CMK (cell line): ENCODE data around the gene SRC.

Experiments used
- DNase-seq: peaks from one replicate; pipeline ENCODE4 v3.0.0-alpha.2; 2010; ENCODE audit warnings: low read depth

The SRC gene

DNA sequence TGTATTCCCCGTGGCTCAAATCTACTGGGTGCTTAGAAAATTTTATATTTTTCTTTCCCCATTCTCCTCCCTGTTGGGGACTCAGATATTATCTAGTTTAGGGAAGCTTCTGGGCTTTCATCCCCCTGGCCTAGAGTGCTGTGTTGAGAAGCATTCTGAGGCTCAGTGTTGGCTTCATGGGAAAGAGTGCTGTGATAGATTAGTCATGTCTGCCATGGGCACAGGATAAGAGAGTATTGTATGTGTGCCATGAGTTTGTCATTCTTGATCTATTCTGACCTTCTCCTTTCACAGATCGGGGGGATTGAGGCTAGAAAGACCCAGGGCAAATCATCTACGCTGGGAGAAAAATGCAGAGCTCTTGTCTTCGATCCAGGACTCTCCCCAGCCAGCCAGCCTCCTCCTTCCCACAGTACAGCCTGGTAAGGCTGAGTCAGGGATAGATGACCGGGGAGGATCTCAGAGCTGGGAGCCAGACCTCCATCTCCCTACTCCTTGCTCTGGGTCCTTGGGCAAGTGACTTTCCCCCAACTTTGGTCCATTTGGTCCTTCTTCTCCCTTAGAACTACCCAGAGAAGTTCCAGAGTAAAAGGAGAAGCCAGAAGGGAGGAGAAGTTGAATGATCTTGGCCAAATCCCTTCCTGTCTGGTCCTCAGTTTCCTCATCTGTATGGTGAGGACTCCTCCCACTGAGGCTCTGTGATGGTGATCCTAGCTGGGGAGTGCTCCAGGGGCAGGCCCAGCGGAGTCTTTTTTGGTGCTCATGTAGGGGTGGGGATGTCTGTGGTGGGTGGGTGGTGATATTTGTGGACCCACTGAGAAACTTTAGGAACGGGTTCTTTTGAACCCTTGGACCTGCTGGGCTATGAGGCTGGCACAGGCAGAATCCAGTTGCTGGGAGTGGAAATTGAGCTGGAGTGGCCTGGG is 5.0 kb downstream of the SRC start:
- no peak for DNase-seq

DNA sequence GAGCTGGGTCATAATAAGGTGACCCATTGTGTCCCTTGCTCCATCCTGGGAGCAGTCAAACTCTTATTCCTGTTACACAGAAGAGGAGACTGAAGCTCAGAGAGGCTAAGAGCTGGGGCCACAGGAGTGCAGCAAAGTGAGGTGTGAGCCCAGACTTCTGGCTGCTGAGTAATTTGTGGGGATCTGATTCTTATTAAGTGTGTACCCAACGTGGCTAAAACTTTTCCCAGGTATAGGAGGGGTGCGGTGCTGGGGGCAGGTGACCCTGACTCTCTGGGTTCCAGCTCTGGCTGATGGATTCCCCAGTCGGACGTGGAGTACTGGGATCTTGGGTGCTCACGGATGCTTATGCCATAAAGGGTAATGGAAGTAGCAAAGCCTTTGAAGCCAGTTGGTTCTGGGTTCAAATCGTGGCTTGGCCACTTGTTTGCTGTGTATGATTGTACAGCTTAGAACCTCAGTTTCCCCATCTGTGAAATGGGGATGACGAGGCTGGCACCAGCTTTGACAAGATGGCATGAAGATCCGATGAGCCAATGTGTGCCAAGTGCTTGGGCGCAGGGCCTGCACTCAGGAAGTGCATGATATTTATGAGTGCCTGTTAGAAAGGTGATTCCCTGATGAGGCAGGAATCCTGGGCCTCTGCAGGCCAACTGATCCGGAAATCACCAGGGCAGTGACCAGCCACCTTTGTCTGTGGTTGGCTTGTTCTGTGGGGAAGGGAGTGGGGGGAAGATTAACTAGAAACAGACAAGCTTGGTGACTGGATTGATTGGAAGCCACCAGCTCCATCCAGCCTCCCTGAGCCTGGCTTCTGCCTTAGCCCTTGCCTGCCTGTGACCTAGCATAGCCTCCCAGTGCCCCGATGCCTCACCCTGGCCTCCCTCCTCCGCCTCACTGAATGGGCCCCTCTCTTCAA is 6.0 kb downstream of the SRC start:
- DNase-seq, result no peak

DNA sequence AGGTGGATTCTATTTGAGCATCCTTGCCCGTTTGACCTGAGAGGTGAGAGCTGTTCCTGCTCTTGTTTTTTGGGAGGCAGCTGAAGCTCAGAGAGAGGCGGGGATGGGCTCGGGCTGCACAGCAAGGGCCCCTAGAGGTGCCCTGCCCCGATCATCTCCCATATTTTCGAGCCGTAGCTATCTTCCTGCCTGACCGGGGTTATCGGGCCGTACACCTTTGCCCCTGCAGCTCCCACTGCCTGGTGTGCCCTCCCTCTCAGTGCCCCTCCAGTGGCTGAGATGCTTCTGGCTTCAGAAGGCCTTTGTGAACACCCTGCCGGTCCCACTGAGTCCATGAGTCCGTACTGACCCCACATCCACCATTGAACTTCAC is 6.7 kb downstream of the SRC start:
- DNase-seq, result no peak

DNA sequence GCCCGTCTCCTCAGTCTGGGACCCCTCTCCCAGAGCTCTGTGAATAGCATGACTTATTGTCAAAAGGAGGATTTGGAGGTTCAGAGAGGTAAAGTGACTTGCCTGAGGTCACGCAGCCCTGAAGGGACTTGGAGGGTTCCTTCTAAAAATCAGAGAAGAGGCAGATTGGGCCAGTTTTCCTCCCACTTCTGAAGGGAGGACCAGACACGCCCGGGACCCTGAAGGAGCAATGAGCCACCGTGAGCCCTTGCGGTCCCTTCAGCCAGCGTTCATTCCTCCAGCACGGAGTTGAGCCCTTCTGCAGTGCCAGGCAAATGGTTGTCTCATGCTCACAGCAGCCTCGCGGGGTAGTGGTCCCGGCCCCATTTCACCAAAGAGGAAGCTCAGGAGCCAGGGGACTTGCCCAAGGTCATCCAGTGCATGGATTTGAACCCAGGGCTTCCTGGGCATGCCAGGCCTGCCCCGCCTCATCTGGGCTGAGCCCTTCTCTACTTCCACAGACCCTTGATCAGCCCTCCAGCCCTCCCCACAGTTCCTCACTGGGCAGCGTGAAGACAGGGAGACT is 7.4 kb downstream of the SRC start:
- DNase-seq, result no peak

DNA sequence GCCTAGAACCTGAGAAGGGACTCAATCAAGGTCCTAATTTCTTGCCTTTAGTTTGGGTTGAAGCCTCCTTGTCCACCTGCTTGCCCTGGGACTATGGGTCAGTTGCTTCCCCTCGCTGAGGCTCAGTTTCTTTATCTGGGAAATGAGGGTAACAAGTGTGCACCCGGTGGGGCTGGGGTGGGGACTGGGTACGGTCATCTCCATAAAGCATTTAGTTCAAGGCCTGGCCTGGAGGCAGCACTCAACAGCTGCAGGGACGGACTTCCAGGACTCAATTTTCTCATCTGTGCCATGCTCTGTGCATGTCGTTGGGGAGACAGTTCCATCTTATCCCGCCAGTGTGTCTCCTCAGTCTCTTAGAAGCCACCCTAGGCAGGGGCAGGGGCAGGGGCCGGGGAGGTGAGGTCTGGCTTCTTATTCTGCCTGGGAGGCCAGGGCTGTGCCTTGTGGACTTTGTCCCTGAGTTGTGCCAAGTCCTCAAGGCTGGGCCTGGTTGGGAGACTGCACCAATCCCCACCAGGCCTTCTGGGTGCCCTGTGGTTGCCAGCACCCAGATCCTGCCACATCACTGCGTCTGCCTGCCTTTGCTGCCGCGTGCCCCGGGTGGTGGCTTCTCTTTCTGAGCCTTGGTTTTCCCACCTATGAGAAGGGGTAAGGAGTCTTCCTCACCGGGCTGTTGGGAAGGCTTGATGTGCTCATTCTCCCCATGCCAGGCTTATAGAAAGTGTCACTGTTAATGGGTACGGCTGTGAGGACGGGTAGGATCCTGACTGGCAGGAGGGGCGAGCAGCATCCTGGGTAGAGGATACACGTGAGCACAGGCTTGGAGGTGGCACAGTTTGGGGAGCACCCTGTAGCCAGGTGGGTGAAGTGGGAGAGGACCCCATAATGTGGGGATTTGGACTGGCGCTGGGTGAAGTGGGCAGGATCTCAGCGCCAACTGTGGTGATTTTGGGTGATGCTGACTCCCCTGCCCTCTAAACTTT is 8.6 kb downstream of the SRC start:
- no peak for DNase-seq

DNA sequence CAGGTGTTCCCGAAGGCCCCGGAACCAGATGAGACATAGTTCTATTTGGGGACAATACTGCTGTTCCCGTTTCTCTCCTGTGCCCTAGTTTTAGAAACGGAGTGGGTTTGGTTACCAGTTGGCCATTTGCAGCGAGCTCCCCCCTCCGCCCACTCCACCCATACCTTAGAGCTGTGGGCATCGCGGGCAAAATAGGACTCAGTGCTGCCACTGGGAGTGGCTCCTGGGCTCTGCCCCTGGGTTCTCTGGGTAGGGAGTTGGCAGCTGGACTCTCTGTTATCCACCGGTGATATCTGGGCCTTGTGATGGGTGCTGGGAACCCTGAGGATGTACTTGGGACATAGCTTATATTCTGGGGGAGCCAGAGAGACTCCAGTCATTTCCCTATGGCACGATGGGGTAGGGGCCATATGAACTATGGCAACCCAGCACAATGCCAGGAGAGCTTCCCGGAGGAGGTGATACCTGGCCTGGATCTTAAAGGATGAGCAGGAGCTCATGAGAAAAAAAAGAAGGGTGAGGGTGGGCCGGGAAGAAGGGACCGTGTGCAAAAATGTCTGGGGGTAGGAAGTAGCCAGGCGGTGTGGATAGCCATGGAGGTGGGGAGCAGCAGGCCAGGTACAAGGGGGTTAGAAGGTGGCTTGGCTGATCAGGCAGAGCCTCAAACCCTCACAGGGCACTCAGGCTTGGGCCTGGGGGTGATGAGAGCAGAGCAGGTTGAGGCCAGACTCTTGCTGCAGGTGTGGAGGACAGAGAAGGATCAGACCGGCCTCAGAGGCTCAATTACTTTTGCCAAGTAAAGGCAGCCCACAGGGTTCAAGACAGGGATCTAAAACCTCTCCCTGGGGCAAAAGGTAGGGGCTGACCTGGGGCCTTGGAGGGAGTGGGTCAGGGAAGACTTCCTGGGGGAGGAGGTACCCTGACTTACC is 9.6 kb downstream of the SRC start:
- no peak for DNase-seq

DNA sequence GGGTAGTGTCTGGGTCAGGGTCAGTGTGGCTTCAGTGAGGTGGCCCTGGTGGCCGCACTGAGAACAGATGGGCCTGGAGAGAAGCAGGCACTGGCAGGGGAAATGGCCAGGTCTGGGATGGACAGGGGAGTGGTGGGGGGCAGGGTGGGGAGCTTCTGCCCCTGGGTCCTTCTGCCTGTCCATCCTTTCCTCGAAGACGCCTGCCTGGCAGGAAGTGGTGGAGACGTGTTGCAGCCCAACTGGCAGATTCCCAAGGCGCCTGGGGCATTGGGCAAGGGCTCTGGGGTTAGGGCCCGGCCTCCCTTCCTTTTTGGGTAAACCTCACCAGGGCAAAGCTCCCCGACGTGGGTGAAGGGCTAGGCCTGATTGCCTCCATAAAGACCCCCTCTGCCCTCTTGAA is 10.4 kb downstream of the SRC start:
- DNase-seq, result no peak

DNA sequence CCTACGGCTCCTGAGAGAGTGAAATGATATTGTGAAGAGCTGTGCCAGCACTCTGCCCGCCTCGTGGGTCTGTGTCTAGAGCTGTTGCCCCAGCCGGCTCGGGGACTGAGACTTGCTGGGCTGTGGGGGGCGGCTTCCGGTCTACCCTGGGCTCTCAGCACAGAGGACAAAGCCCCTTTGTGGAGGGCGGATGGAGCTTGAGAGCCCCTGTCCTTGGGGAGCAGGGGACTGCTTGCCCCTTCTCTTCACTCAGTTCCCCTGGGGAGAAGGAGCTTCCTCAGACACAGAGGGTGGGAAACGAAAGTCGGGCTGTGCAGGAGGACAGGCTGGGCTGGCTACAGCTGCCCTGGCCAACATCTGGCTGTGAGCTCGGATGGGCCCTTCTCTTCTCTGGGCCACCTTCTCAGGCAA is 11.0 kb downstream of the SRC start:
- DNase-seq, result no peak

DNA sequence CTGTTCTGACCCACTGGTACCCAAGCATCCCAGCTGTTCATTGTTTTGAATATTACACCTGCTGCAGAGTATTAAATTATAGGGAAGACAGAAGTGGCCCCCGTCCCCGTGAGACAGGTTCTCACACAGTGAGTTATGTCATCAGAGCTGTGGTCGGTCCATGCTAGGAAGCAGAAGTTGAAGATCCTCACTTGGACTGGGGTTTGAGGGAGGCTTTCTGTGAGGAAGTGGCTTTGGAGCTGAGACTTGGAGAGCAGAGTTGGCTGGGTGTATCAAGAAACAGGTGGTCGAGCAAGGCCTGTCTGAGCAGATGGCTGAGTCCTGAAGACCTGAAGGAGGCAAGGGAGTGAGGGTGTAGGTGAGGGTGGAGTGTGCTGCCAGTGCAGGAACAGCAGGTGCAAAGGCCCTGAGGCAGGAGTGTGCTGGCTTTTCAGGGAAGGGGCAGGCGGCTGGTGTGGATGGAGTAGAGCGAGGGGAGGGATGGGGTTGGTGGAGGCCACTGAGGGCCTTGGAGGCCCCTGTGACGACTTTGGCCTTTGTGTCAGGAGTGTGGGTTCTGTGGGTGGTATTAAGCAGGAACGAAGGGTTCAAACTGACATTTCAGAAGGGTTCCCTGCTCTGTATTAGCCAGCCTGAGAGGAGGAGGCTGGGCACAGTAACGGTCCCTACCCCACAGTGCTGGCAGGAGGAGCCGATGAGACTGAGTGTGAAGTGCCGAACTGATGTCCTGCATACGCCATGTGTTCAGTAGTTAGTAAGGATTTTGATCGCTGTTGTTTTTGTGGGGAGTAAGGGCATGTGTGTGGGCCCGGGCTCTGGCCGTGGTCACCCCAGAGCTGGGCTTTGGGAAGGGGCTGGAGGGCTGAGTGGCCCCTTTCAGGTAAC is 11.8 kb downstream of the SRC start:
- no peak for DNase-seq

DNA sequence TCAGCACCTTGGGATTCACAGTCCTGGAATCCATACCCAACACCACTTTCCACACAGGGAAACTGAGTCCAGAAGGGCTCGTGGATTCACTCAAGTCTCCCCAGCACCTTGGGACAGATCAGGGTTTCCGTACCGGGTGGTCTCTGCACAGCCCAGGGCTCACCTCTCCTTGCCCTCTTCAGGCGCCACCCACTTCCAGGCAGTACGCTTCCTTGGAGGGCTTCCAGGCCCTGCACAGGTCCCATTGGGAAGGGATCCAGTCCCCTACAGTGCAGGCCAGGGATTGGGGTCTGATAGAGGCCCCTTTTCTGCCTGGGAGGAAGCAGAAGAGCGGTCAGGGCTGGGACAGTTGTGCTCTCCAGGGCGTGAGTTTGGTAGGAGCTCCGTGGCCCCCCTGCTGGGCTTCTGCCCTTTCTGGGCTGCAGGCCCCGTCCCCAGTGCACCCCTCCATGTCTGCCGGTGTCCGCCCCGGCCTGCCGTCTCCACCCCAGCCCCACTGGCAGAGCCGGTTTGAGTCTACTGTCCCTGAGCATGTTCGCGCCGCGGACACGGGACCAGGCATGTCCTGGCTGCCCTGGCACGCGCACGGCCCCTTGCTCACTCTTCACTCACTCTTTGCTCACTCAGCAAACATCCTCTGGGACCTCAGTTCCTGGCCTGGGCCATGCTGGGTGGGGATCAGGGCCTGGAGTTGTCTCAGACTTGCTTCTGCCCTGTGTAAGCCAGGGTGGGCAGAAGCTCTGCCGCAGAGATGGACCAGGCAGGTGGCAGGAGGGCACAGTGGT is 12.6 kb downstream of the SRC start:
- no peak for DNase-seq

DNA sequence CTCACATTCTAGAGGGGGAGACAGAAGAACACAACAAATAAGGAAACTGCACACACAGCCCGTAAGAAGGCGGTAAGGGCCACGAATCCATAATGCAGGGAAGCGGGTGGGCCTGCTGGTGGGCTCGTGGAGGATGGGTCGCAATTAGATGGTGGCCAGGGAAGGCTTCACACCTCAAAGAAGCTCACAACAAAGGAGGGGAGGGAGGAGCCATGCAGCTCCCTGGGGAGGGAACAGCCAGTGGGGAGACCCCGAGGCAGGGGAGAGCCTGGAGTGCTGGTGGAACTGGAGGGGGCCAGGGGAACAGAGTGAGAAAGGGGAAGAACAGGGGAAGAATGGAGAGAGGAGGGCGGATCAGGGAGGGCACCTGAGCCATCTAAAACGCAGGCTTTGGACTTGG is 13.4 kb downstream of the SRC start:
- DNase-seq, result no peak

DNA sequence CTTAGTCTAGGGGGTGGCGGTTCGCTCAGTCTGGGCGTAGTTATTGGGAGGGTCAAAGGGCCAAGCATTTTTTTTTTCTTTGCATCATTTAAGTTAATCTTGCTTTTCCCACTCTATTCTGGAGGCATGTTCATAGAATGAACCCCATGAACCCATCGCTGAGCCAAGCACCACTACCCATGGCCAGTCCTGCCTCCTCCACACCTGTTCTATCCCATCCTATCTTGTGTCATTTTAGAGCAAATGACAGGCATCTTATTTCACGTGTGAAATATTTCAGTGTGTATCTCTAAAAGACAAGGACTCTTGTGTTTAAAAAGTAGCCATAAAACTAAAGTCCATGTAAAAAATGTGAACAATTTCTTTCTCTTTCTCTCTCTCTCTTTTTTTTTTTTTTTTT is 13.9 kb downstream of the SRC start:
- DNase-seq, result no peak

DNA sequence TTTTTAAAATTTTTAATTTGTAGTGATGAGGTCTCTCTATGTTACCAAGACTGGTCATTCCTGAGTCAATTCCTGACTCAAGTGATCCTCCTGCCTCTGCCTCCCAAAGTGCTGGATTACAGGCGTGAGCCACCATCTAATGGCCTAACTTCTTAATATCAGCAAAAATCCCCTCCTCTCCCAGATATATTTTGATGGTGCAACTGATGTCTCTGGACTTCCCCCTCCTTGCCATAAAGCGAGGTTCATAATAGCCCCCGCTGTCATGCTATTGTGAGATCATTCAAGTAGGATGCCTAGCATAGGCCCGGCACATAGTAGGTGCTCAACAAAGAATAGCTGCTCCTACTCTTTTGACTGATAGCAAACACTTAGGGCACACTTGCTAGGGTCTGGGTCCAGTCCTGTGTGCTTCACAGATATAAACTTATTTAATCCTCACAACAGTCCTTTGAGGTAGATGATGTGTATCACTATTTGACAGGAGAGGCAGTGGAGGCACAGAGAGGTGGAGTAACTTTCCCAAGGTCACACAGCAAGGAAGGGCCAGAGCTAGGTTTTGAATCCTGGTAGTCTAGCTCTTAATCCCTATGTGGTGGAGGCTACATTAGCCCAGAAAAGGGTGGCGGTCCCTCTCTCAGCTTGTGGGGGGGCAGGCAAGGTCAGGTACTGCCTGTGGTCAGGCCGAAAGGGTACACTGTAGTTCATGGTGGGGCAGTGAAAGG is 14.6 kb downstream of the SRC start:
- no peak for DNase-seq

DNA sequence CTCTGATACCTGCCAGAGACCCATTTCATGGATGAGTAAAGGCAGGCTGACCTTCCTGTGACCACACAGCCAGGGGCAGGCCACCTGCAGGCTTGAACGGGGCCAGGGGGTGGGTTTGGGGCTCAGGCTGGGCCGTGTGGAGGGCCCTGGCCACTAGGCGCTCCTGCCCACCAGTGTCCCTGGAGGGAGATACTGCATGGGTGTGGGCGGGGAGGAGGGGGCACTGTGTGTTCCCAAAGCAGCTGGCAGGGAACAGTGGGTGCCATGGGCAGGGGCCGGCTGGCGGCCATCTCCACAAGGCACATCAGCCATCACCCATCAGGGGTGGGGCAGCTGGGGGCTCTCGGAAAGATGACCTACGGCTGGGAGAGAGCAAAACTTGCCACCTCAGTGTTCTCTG is 15.4 kb downstream of the SRC start:
- no peak for DNase-seq

DNA sequence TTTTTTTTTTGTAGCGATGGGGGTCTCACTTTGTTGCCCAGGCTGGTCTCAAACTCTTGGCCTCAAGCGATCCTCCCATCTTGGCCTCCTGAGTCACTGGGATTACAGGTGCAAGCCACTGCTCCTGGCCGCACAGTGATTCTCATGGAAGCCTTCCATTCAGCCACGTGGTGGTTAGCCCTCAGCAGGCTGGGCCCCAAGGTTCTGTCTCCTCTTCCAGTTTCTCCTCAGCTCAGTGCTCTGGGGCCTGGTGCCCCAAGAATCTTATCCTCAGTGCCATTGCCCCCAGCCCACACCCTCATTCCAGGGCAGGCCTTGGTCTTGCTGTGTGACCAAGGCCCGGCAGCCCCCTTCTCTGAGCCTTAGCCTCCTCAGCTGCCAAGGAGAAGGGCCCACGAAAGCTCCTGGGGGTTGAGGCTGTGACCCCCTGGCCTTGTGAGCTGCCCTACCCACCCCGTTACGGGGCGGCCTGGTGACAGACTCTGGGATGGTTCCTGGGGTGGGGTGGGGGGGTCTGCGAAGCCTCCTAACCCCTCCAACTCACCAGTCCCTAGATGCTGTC is 16.4 kb downstream of the SRC start:
- no peak for DNase-seq

DNA sequence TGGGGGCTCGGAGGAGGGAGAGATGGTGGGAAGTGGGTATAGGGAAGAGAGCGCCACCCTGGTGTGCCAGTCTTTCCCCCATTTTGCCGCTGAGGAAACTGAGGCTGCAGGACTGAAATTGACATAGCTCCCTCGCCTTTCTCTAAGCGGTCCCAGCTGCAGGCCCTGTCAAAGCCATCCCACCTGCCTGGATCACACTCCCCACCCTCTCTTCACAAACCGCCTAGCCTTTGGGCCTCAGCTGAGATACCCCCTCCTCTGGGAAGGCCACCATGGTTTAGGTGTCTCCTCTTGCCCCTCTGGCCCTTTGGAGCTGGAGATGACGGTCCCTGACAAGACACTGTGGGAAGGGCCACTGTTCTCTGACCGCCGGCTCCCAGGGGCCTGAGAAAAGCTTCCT is 16.9 kb downstream of the SRC start:
- no peak for DNase-seq

DNA sequence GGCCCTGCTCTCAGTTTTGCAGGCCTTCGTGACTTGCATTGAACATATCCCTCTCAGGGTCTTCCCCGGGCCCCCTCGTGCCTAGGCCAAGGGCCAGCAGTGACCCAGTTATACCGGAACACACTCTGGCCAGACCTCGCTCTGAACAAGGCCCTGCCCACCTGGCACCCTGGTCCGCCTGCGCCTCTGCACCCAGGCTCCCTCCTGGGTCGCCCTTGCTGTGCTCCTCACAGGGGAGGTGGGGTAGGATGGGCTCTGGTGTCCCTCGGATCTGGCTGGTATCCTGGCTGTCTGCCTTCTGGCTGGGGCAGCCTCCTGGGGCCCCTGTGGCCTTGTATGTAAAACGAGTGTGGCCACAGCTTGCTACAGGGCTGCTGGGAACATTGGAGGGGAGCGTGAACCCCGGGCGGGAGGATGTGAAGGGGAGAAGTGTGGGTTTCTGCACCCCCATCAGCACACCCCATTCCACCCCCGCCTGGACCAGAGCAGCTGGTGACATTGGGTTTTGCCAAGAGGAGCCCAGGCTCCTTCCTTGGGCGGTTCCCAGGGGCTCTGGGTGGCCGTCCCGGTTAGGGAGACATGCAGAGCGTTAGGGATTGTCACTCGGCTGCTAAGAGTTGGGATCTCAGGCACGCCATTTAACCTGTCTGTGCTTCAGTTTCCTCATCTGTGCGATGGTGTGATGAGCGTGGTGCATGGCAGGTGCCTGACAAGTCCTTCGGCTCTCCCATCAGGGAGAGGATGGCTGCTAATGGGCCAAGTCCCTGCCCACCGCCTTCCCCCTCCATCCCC is 17.5 kb downstream of the SRC start:
- no peak for DNase-seq
